Smooth muscle cell (in vitro differentiated cells): ENCODE measurements around the gene SH3BP2. TPM values are rescaled to one million over a fixed set of nuclear protein-coding genes. Genes with fewer than 3 reads are reported as not detected.

ENCODE experiments used
- DNase-seq: peaks from one replicate; lab custom pipeline; 2025; ENCODE audit not compliant: unreplicated experiment; lab: John Stamatoyannopoulos, UW
- H2AFZ ChIP-seq: fragments of 200-600 bp; sonication (generic); 2 replicates; pipeline ENCODE4 v1.6.0; 2016; ENCODE audit warnings: antibody characterized with exemption, low read depth, mild to moderate bottlenecking
- H3F3A ChIP-seq: fragments of 200-600 bp; sonication (generic); 2 replicates; pipeline ENCODE4 v1.6.0; 2017; ENCODE audit warnings: antibody characterized with exemption, low read depth
- H3K27ac ChIP-seq: fragments of 200-600 bp; sonication (generic); 2 replicates; pipeline ENCODE4 v1.5.1; 2016; ENCODE audit warnings: low read depth, mild to moderate bottlenecking
- H3K27me3 ChIP-seq: fragments of 200-600 bp; sonication (generic); 2 replicates; pipeline ENCODE4 v1.6.1; 2016; ENCODE audit warnings: low read depth, mild to moderate bottlenecking
- H3K36me3 ChIP-seq: fragments of 200-600 bp; sonication (generic); 2 replicates; pipeline ENCODE4 v1.5.1; 2016; ENCODE audit warnings: low read depth
- H3K4me1 ChIP-seq: fragments of 200-600 bp; sonication (generic); 2 replicates; pipeline ENCODE4 v1.5.1; 2016; ENCODE audit warnings: low read depth
- H3K4me2 ChIP-seq: fragments of 200-600 bp; sonication (generic); 2 replicates; pipeline ENCODE4 v1.6.0; 2016; ENCODE audit warnings: mild to moderate bottlenecking
- H3K4me3 ChIP-seq: fragments of 200-600 bp; sonication (generic); 2 replicates; pipeline ENCODE4 v1.5.1; 2016; ENCODE audit warnings: mild to moderate bottlenecking
- H3K79me2 ChIP-seq: fragments of 200-600 bp; sonication (generic); 2 replicates; pipeline ENCODE4 v1.6.0; 2016; ENCODE audit warnings: low read depth, mild to moderate bottlenecking
- H3K9ac ChIP-seq: fragments of 200-600 bp; sonication (generic); 2 replicates; pipeline ENCODE4 v1.6.0; 2016; ENCODE audit warnings: low read depth
- H3K9me3 ChIP-seq: fragments of 200-600 bp; sonication (generic); replicated peaks from 2 replicates; pipeline ENCODE4 v1.5.1; 2016; ENCODE audit warnings: low read depth
- H4K20me1 ChIP-seq: fragments of 200-600 bp; sonication (generic); 2 replicates; pipeline ENCODE4 v1.6.0; 2016; ENCODE audit warnings: low read depth
- WGBS: methylation state at CpG from one replicate; pipeline ENCODE4 v1.1.7; 2016; ENCODE audit warnings: low lambda C conversion rate; 5-methylcytosine and 5-hydroxymethylcytosine counted together
- polyA plus RNA-seq: library from polyadenylated mRNA; unstranded; fragments of >200 nt; fragmentation: Nextera tagmentation; extraction: Ambion mirVana; gene quantifications from 2 replicates; pipeline ENCODE4 v1.2.1, GENCODE V29; 2016
- total RNA-seq: library from RNA; depleted of rRNA; stranded (reverse); fragments of >200 nt; gene quantifications from 2 replicates; pipeline ENCODE4 v1.2.3, GENCODE V29; 2014
- TF ChIP-seq, protein P1 (sequence below): fragments of 200-600 bp; sonication (generic); IDR thresholded peaks from 2 replicates; pipeline ENCODE4 v1.5.1; 2017; ENCODE audit warnings: borderline replicate concordance, mild to moderate bottlenecking, antibody characterized with exemption; ENCODE audit not compliant: insufficient read depth, poor library complexity, severe bottlenecking

The SH3BP2 gene
- total and polyA plus RNA-seq, 2 experiments from 2014 or later: 17.3 to 19.3 TPM

- peak overlapping the region; percentile 60 for H3K27ac ChIP-seq
- H3K9me3 ChIP-seq: no peaks in the 10 kb centered on the region
- no peak overlapping the region for H3K9ac ChIP-seq
- H2AFZ ChIP-seq: no peak overlapping the region
- 49% methylated on average over 19 of the region's 19 CpGs for WGBS
- H3K27me3 ChIP-seq: no peaks in the 10 kb centered on the region
- DNase-seq: no peak
- TF ChIP-seq, protein P1, sequence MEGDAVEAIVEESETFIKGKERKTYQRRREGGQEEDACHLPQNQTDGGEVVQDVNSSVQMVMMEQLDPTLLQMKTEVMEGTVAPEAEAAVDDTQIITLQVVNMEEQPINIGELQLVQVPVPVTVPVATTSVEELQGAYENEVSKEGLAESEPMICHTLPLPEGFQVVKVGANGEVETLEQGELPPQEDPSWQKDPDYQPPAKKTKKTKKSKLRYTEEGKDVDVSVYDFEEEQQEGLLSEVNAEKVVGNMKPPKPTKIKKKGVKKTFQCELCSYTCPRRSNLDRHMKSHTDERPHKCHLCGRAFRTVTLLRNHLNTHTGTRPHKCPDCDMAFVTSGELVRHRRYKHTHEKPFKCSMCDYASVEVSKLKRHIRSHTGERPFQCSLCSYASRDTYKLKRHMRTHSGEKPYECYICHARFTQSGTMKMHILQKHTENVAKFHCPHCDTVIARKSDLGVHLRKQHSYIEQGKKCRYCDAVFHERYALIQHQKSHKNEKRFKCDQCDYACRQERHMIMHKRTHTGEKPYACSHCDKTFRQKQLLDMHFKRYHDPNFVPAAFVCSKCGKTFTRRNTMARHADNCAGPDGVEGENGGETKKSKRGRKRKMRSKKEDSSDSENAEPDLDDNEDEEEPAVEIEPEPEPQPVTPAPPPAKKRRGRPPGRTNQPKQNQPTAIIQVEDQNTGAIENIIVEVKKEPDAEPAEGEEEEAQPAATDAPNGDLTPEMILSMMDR: no peak
- no peak overlapping the region for H3K4me3 ChIP-seq
- H3K4me1 ChIP-seq: peaks cover 5% of the 10 kb centered on the region
- H4K20me1 ChIP-seq: peaks cover 22% of the 10 kb centered on the region
- H3K79me2 ChIP-seq: peaks cover 56% of the 10 kb centered on the region
- peaks cover 16% of the 10 kb centered on the region for H3F3A ChIP-seq
- H3K4me2 ChIP-seq: peak overlapping the region; percentile 66
- no peaks in the 10 kb centered on the region for H3K36me3 ChIP-seq
Measured at GRCh38 chr4:2750719-2751605, 41.9 kb upstream of the SH3BP2 start.

DNA sequence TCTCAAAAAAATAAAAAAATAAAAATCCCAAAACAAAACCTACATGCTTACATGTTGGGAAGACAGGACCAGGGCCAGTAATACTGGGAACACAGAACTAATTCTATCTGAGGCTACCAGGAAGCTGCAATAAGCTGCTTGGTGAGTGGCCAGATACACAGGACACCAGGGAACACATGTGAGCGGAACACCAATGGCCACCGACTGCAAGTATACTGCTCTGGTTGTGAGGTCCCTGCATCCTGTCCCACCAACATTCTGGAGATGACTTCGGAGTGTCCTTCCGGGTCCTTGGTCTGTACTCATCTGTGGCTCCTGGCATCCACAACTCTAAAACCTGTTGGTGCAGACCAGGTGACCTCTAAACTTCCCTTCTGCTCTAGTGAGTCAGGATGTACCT, 39.4 kb upstream of the SH3BP2 start:
- Histone ChIP-seq H4K20me1 (peaks cover 22% of the 10 kb centered on the region), H2AFZ (no peak overlapping the region), H3K4me3 (no peak overlapping the region), H3K79me2 (peaks cover 56% of the 10 kb centered on the region), H3K4me1 (peaks cover 5% of the 10 kb centered on the region), H3K27ac (no peak overlapping the region), H3F3A (no peaks in the 10 kb centered on the region), H3K9ac (no peak overlapping the region), H3K36me3 (no peaks in the 10 kb centered on the region), H3K4me2 (no peak overlapping the region), H3K27me3 (no peaks in the 10 kb centered on the region), H3K9me3 (no peaks in the 10 kb centered on the region)
- 90% methylated on average over 4 of the region's 4 CpGs for WGBS
- TF ChIP-seq, protein P1: no peak
- DNase-seq: no peak

- peaks cover 5% of the 10 kb centered on the region for H3K4me1 ChIP-seq
- peaks cover 40% of the 10 kb centered on the region for H3K79me2 ChIP-seq
- DNase-seq: no peak
- H3K27ac ChIP-seq: no peak overlapping the region
- no peaks in the 10 kb centered on the region for H3K36me3 ChIP-seq
- H4K20me1 ChIP-seq: peaks cover 22% of the 10 kb centered on the region
- TF ChIP-seq, protein P1: no peak
- 69% methylated on average over 14 of the region's 23 CpGs for WGBS
- H2AFZ ChIP-seq: no peak overlapping the region
- peak overlapping the region; percentile 94 for H3K4me2 ChIP-seq
- peak overlapping the region; percentile 88 for H3K4me3 ChIP-seq
- peak overlapping the region; percentile 60 for H3K9ac ChIP-seq
- no peaks in the 10 kb centered on the region for H3F3A ChIP-seq
- no peaks in the 10 kb centered on the region for H3K9me3 ChIP-seq
- H3K27me3 ChIP-seq: no peaks in the 10 kb centered on the region
Measured at GRCh38 chr4:2754848-2755819, 37.8 kb upstream of the SH3BP2 start.
